ENCODE results near the gene SH3RF3. TPM values are rescaled to one million over a fixed set of nuclear protein-coding genes. Genes with fewer than 3 reads are reported as not detected.

SH3RF3 gene
- total RNA-seq, 1 experiment from 2014 or later = 4.9 TPM

- POLR2A ChIA-PET = no interaction called here
- no peaks in the 10 kb centered on the region for H3K36me3 ChIP-seq (ENCODE audit: control insufficient read depth, insufficient read depth, low read length)
- no peaks in the 10 kb centered on the region for H3K4me1 ChIP-seq (ENCODE audit: control insufficient read depth, insufficient read depth, low read length)
- DNase-seq (ENCODE audit: low read depth, low spot score) = no peak
- in situ Hi-C loops (cut with HindIII; ENCODE audit: low pct_unique_long_range_greater_than_20kb, low sequenced_read_pairs) = no loop called here
- CTCF ChIA-PET = no interaction called here
- no peak overlapping the region for H3K4me3 ChIP-seq (ENCODE audit: low read depth in 2 of 2, low read length in 2 of 2)
- no peaks in the 10 kb centered on the region for H3K9me3 ChIP-seq (ENCODE audit: control insufficient read depth, insufficient read depth, low read depth, low read length)
- no peaks in the 10 kb centered on the region for H3K27me3 ChIP-seq (ENCODE audit: control insufficient read depth, insufficient read depth, low read length)
- no peak overlapping the region for H3K27ac ChIP-seq (ENCODE audit: low read length)
- ATAC-seq = no peak
- intact Hi-C loops (cut with micrococcal nuclease; ENCODE audit: unreplicated experiment) = no loop called here
- TF ChIP-seq POLR2AphosphoS5 (IDR thresholded peaks at IDR 0.05; ENCODE audit: low read depth, low read length) = no peak
- no TSS peak for BruUV-seq (replicated peaks)
Measured at GRCh38 chr2:109525836-109526235, 396.8 kb downstream of the SH3RF3 start.

- Histone ChIP-seq H3K4me1 (ENCODE audit: control insufficient read depth, insufficient read depth, low read length) (no peaks in the 10 kb centered on the region), H3K9me3 (ENCODE audit: control insufficient read depth, insufficient read depth, low read depth, low read length) (no peaks in the 10 kb centered on the region), H3K27me3 (ENCODE audit: control insufficient read depth, insufficient read depth, low read length) (no peaks in the 10 kb centered on the region), H3K27ac (ENCODE audit: low read length) (no peak overlapping the region), H3K36me3 (ENCODE audit: control insufficient read depth, insufficient read depth, low read length) (no peaks in the 10 kb centered on the region), H3K4me3 (ENCODE audit: low read depth in 2 of 2, low read length in 2 of 2) (no peak overlapping the region)
- intact Hi-C loops (cut with micrococcal nuclease; ENCODE audit: unreplicated experiment) (no loop called here), in situ Hi-C loops (cut with HindIII; ENCODE audit: low pct_unique_long_range_greater_than_20kb, low sequenced_read_pairs) (no loop called here)
- ChIA-PET CTCF (no interaction called here), POLR2A (no interaction called here)
- DNase-seq (ENCODE audit: low read depth, low spot score) (no peak), ATAC-seq (no peak)
- TF ChIP-seq REST (IDR thresholded peaks at IDR 0.05; ENCODE audit: insufficient read depth in 1 of 2, low read depth in 2 of 2, low read length in 1 of 2) (no peak), POLR2AphosphoS5 (IDR thresholded peaks at IDR 0.05; ENCODE audit: low read depth, low read length) (no peak), TCF7L2 (IDR thresholded peaks at IDR 0.05; ENCODE audit: low read depth, low read length) (no peak)
- BruUV-seq (replicated peaks) = no TSS peak
Measured at GRCh38 chr2:109526442-109526970, 397.5 kb downstream of the SH3RF3 start.

DNA sequence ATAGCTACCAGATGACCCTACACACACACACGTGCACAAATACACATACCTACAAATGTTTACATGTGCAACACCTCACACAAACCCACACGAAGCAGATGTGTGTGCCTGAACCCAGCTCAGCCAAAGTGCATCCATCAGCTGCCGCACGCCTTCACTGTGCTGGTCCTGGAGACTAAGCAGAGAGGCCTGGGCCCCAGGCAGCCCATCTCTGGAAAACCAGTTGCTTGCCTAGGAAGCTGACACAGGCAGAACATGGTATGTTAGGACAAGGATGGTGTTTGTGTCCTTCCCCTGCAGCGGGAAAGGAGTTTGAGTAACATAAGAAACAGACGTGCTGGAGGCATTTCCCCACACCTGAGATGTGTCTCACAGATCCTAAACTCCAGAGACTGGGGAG lies 398.1 kb downstream of the SH3RF3 start:
- BruUV-seq (replicated peaks) = no TSS peak
- in situ Hi-C loops (cut with HindIII; ENCODE audit: low pct_unique_long_range_greater_than_20kb, low sequenced_read_pairs) (no loop called here), intact Hi-C loops (cut with micrococcal nuclease; ENCODE audit: unreplicated experiment) (no loop called here)

More for the DNA sequence above, 398.1 kb downstream of the SH3RF3 start:
- TF ChIP-seq SIN3A (IDR thresholded peaks at IDR 0.05; ENCODE audit: borderline replicate concordance, insufficient read depth, low read depth, low read length) (no peak), TCF7L2 (IDR thresholded peaks at IDR 0.05; ENCODE audit: low read depth, low read length) (no peak), POLR2AphosphoS5 (IDR thresholded peaks at IDR 0.05; ENCODE audit: low read depth, low read length) (no peak), REST (IDR thresholded peaks at IDR 0.05; ENCODE audit: insufficient read depth in 1 of 2, low read depth in 2 of 2, low read length in 1 of 2) (no peak)
- TF ChIP-seq, protein P1, sequence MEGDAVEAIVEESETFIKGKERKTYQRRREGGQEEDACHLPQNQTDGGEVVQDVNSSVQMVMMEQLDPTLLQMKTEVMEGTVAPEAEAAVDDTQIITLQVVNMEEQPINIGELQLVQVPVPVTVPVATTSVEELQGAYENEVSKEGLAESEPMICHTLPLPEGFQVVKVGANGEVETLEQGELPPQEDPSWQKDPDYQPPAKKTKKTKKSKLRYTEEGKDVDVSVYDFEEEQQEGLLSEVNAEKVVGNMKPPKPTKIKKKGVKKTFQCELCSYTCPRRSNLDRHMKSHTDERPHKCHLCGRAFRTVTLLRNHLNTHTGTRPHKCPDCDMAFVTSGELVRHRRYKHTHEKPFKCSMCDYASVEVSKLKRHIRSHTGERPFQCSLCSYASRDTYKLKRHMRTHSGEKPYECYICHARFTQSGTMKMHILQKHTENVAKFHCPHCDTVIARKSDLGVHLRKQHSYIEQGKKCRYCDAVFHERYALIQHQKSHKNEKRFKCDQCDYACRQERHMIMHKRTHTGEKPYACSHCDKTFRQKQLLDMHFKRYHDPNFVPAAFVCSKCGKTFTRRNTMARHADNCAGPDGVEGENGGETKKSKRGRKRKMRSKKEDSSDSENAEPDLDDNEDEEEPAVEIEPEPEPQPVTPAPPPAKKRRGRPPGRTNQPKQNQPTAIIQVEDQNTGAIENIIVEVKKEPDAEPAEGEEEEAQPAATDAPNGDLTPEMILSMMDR (IDR thresholded peaks at IDR 0.05) = no peak
- ChIA-PET POLR2A (no interaction called here), CTCF (no interaction called here)
- no peak for ATAC-seq
- H3K9me3 ChIP-seq (ENCODE audit: control insufficient read depth, insufficient read depth, low read depth, low read length) = no peaks in the 10 kb centered on the region
- H3K4me3 ChIP-seq (ENCODE audit: low read depth in 2 of 2, low read length in 2 of 2) = no peak overlapping the region
- no peaks in the 10 kb centered on the region for H3K4me1 ChIP-seq (ENCODE audit: control insufficient read depth, insufficient read depth, low read length)
- H3K36me3 ChIP-seq (ENCODE audit: control insufficient read depth, insufficient read depth, low read length) = no peaks in the 10 kb centered on the region
- H3K27ac ChIP-seq (ENCODE audit: low read length) = no peak overlapping the region
- DNase-seq (ENCODE audit: low read depth, low spot score) = no peak
- no peaks in the 10 kb centered on the region for H3K27me3 ChIP-seq (ENCODE audit: control insufficient read depth, insufficient read depth, low read length)

All from Panc1 (cell line).